HEK293 (cell line): ENCODE data around the gene TDRKH.

Source experiments
- CTCF ChIA-PET: fragments of 350-600 bp; formaldehyde crosslinking; extraction: SDS; loops from one replicate; lab custom pipeline; 2021; ENCODE audit warnings: antibody characterized with exemption; lab: Yijun Ruan, JAX
- POLR2A ChIA-PET: fragments of 300-600 bp; formaldehyde crosslinking; extraction: SDS; loops from one replicate; lab custom pipeline; 2020; ENCODE audit warnings: antibody characterized with exemption, inconsistent platforms; lab: Yijun Ruan, JAX
- H3K27ac ChIP-seq: fragments of 200-500 bp; sonication (Bioruptor generic); 2 replicates; pipeline ENCODE4 v1.5.1; 2014; ENCODE audit warnings: low read depth, low read length, control low read depth, inconsistent platforms; ENCODE audit errors: extremely low read depth
- H3K36me3 ChIP-seq, 2 experiments: fragments of 200-500 bp in 1 of 2; sonication (Bioruptor generic) in 1 of 2; 1 replicate in 1 of 2; 2 replicates in 1 of 2; pipeline ENCODE4 v1.5.1; 2014 to 2017; ENCODE audit warnings: inconsistent platforms in 2 of 2, low read length in 2 of 2; ENCODE audit not compliant: control insufficient read depth in 2 of 2, insufficient read depth in 1 of 2
- H3K4me1 ChIP-seq: fragments of 200-500 bp; sonication (Bioruptor generic); 2 replicates; pipeline ENCODE4 v1.5.1; 2014; ENCODE audit warnings: mild to moderate bottlenecking, low read length, inconsistent platforms; ENCODE audit not compliant: control insufficient read depth, insufficient read depth
- H3K4me3 ChIP-seq: 2 replicates; pipeline ENCODE4 v1.5.1; 2011; ENCODE audit warnings: low read depth, mild to moderate bottlenecking, control low read depth, low read length, moderate library complexity
- H3K9me3 ChIP-seq: fragments of 200-500 bp; sonication (Bioruptor generic); 2 replicates; pipeline ENCODE4 v1.5.1; 2014; ENCODE audit warnings: low read depth, low read length, inconsistent platforms; ENCODE audit not compliant: control insufficient read depth, insufficient read depth
- GLI4 ChIP-seq: fragments of 450-650 bp; formaldehyde crosslinking; IDR thresholded peaks from 2 replicates; pipeline ENCODE4 v1.5.1; 2016; ENCODE audit warnings: missing biosample characterization, missing genetic modification characterization
- IKZF3 ChIP-seq: fragments of 450-650 bp; IDR thresholded peaks from 2 replicates; pipeline ENCODE4 v1.5.0; 2018; ENCODE audit warnings: missing biosample characterization, mild to moderate bottlenecking, missing genetic modification characterization, moderate library complexity
- PATZ1 ChIP-seq: fragments of 450-650 bp; formaldehyde crosslinking; IDR thresholded peaks from 2 replicates; pipeline ENCODE4 v1.5.1; 2016; ENCODE audit warnings: missing biosample characterization, missing genetic modification characterization
- REPIN1 ChIP-seq: fragments of 450-650 bp; formaldehyde crosslinking; IDR thresholded peaks from 2 replicates; pipeline ENCODE4 v1.5.1; 2017; ENCODE audit warnings: missing biosample characterization, missing genetic modification characterization, low read depth
- ZBTB10 ChIP-seq: fragments of 450-650 bp; formaldehyde crosslinking; IDR thresholded peaks from 2 replicates; pipeline ENCODE4 v1.5.1; 2016; ENCODE audit warnings: missing biosample characterization, missing genetic modification characterization
- ZBTB44 ChIP-seq: fragments of 450-650 bp; IDR thresholded peaks from 2 replicates; pipeline ENCODE4 v1.5.1; 2018; ENCODE audit warnings: missing biosample characterization, mild to moderate bottlenecking, missing genetic modification characterization
- ZBTB8A ChIP-seq: fragments of 450-650 bp; formaldehyde crosslinking; IDR thresholded peaks from 2 replicates; pipeline ENCODE4 v1.5.1; 2016; ENCODE audit warnings: missing biosample characterization, missing genetic modification characterization
- ZFP3 ChIP-seq: fragments of 450-650 bp; formaldehyde crosslinking; IDR thresholded peaks from 2 replicates; pipeline ENCODE4 v1.5.1; 2016; ENCODE audit warnings: low read depth, missing biosample characterization, missing genetic modification characterization
- ZIC2 ChIP-seq: fragments of 450-650 bp; formaldehyde crosslinking; IDR thresholded peaks from 2 replicates; pipeline ENCODE4 v1.5.1; 2016; ENCODE audit warnings: missing biosample characterization, missing genetic modification characterization
- ZNF155 ChIP-seq: fragments of 450-650 bp; formaldehyde crosslinking; IDR thresholded peaks from 2 replicates; pipeline ENCODE4 v1.5.1; 2016; ENCODE audit warnings: missing biosample characterization, missing genetic modification characterization
- ZNF169 ChIP-seq: fragments of 450-650 bp; formaldehyde crosslinking; IDR thresholded peaks from 2 replicates; pipeline ENCODE4 v1.5.1; 2016; ENCODE audit warnings: missing biosample characterization, missing genetic modification characterization
- ZNF2 ChIP-seq: fragments of 450-650 bp; formaldehyde crosslinking; IDR thresholded peaks from 2 replicates; pipeline ENCODE4 v1.5.1; 2016; ENCODE audit warnings: missing biosample characterization, missing genetic modification characterization
- ZNF223 ChIP-seq: fragments of 450-650 bp; formaldehyde crosslinking; IDR thresholded peaks from 2 replicates; pipeline ENCODE4 v1.5.1; 2016; ENCODE audit warnings: missing biosample characterization, missing genetic modification characterization
- ZNF335 ChIP-seq: fragments of 450-650 bp; formaldehyde crosslinking; conservative IDR thresholded peaks from 2 replicates; pipeline ENCODE4 v1.5.1; 2016; ENCODE audit warnings: missing biosample characterization, missing genetic modification characterization
- ZNF449 ChIP-seq: fragments of 450-650 bp; formaldehyde crosslinking; IDR thresholded peaks from 2 replicates; pipeline ENCODE4 v1.5.1; 2017; ENCODE audit warnings: missing biosample characterization, mild to moderate bottlenecking, missing genetic modification characterization, moderate library complexity
- ZNF518A ChIP-seq: fragments of 450-650 bp; formaldehyde crosslinking; conservative IDR thresholded peaks from 2 replicates; pipeline ENCODE4 v1.5.1; 2016; ENCODE audit warnings: low read depth, missing biosample characterization, missing genetic modification characterization
- ZNF544 ChIP-seq: fragments of 450-650 bp; formaldehyde crosslinking; IDR thresholded peaks from 2 replicates; pipeline ENCODE4 v1.5.0; 2017; ENCODE audit warnings: missing biosample characterization, missing genetic modification characterization
- ZNF600 ChIP-seq: fragments of 450-650 bp; formaldehyde crosslinking; IDR thresholded peaks from 2 replicates; pipeline ENCODE4 v1.5.1; 2016; ENCODE audit warnings: missing biosample characterization, missing genetic modification characterization
- ZNF623 ChIP-seq: fragments of 450-650 bp; formaldehyde crosslinking; IDR thresholded peaks from 2 replicates; pipeline ENCODE4 v1.5.1; 2016; ENCODE audit warnings: missing biosample characterization, missing genetic modification characterization
- ZNF660 ChIP-seq: fragments of 450-650 bp; IDR thresholded peaks from 2 replicates; pipeline ENCODE4 v1.5.1; 2018; ENCODE audit warnings: missing biosample characterization, mild to moderate bottlenecking, missing genetic modification characterization

The TDRKH gene

GRCh38 chr1:151728151-151729054 is 61.9 kb downstream of the TDRKH start:
- TF ChIP-seq ZFP3 (tag by site-specific recombination) (no peak), IKZF3 (tag by site-specific recombination) (no peak), ZNF623 (no peak), ZNF223 (no peak), ZNF2 (no peak), ZBTB8A (tag by site-specific recombination) (no peak), ZNF335 (tag by site-specific recombination) (no peak), ZNF600 (tag by site-specific recombination) (no peak), ZNF544 (tag by site-specific recombination) (no peak), ZNF449 (tag by site-specific recombination) (no peak), ZNF169 (no peak), ZNF155 (tag by site-specific recombination) (no peak), ZNF518A (tag by site-specific recombination) (no peak), PATZ1 (tag by site-specific recombination) (no peak), GLI4 (tag by site-specific recombination) (no peak), ZNF660 (tag by site-specific recombination) (no peak), ZBTB10 (tag by site-specific recombination) (no peak), ZBTB44 (no peak), REPIN1 (tag by site-specific recombination) (no peak), ZIC2 (no peak)
- no peaks in the 10 kb centered on the region for H3K9me3 ChIP-seq
- no peak overlapping the region for H3K4me3 ChIP-seq
- H3K27ac ChIP-seq, result no peak overlapping the region
- H3K36me3 ChIP-seq, result no peaks in the 10 kb centered on the region
- POLR2A ChIA-PET, result interaction anchor here (0.6 kb wide), 1 partner anchor 506 kb away, joined by 8 read pairs; no protein-coding TSS in a partner anchor
- H3K4me1 ChIP-seq, result no peaks in the 10 kb centered on the region
- CTCF ChIA-PET, result interaction anchor here (2.9 kb wide), 1 partner anchor 134 kb away, joined by 12 read pairs; no protein-coding TSS in a partner anchor
